ENCODE measurements around the gene NPHP3.
"Not testable (repeated sequence)": the region's sequence is repeated elsewhere in the genome, so short reads cannot be mapped to it uniquely, and the experiment has no call there.

The NPHP3 gene, protein sequence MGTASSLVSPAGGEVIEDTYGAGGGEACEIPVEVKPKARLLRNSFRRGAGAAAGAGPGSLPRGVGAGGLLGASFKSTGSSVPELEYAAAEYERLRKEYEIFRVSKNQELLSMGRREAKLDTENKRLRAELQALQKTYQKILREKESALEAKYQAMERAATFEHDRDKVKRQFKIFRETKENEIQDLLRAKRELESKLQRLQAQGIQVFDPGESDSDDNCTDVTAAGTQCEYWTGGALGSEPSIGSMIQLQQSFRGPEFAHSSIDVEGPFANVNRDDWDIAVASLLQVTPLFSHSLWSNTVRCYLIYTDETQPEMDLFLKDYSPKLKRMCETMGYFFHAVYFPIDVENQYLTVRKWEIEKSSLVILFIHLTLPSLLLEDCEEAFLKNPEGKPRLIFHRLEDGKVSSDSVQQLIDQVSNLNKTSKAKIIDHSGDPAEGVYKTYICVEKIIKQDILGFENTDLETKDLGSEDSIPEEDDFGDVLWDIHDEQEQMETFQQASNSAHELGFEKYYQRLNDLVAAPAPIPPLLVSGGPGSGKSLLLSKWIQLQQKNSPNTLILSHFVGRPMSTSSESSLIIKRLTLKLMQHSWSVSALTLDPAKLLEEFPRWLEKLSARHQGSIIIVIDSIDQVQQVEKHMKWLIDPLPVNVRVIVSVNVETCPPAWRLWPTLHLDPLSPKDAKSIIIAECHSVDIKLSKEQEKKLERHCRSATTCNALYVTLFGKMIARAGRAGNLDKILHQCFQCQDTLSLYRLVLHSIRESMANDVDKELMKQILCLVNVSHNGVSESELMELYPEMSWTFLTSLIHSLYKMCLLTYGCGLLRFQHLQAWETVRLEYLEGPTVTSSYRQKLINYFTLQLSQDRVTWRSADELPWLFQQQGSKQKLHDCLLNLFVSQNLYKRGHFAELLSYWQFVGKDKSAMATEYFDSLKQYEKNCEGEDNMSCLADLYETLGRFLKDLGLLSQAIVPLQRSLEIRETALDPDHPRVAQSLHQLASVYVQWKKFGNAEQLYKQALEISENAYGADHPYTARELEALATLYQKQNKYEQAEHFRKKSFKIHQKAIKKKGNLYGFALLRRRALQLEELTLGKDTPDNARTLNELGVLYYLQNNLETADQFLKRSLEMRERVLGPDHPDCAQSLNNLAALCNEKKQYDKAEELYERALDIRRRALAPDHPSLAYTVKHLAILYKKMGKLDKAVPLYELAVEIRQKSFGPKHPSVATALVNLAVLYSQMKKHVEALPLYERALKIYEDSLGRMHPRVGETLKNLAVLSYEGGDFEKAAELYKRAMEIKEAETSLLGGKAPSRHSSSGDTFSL (N-terminal part only)

DNA sequence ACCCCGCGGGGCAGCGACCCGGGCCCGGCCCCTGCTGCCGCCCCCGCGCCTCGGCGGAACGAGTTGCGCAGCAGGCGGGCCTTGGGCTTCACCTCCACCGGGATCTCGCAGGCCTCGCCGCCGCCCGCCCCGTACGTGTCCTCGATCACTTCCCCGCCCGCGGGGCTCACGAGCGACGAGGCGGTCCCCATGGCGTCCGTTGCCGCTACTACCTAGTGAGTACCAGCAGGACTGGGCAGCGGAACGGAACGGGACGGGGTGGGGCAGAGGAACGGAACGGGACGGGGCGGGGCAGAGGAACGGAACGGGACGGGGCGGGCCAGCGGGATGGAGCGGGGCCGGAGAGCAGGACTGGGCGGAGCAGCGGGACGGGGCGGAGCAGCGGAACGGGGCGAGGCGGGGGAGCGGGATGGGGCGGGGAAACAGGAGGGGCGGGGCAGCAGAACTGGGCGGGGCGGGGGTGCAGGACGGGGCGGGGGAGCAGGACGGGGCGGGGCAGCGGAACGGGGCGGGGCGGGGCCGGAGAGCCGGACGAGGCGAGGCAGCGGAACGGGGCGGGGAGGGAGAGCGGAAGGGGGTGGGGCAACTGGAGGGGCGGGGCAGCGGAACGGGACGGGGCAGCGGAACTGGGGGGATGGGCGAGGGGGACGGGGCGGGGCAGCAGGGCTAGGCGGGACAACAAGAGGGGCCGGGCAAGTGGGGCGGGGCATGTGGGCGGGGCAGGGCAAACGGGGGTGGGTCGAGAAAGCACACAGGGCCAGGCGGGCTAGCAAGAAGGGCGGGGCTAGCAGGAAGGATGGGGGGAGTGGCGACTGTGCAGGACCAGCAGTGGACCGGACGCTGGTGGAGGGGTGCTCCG is at the start of gene NPHP3:
Gene NPHP3 (minus strand): TSS at position 245 of the 859 bp plus-strand sequence. CDS start 54 bp downstream, at position 191.
- DNase-seq, result peak; percentile 97

DNA sequence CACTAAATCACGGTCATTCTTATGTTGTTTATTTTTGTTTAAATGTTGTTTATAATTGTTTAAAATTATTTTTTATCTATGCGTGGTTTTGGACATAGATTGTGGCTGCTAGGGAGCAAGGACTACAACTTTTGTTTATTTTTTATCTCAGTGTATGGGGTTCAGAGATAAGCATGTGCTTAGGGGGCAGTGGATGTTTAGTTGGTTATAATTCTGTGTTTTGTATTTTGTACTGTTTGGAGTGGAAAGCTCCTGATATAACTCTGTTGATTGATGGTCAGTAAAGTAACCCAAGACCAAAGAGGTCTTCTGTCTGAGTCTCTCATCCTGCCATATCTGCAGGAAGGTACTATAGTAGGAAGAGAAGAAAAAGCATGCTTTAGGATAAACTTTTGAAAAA is 36.5 kb upstream of the NPHP3 start:
- no peak for DNase-seq

DNA sequence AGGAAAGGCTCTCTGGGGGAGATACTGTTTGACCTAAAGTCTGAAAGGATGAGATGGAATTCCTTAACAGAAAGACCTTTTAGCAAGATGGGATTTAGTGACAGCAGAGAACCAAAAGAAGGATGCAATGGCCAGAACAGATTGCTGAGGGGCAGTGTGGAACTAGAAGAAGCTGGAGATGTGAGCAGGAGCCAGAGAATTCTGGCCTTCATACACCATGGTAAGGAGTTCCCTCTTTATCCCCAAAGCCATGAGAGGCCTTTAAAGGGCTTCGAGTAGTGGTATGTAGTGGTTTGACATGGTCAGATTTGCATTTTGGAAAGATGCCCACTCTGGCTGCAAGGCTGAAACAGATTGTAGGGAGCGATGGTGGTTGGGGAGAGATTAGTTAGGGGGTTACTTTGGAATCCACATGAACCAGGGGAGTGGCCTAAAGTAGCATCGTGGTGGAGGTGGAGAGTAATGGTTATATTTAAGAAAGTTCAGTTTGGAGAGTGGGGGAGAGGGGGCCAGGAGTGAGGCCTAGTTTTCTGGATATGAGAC is 34.0 kb upstream of the NPHP3 start:
- no peak for DNase-seq

DNA sequence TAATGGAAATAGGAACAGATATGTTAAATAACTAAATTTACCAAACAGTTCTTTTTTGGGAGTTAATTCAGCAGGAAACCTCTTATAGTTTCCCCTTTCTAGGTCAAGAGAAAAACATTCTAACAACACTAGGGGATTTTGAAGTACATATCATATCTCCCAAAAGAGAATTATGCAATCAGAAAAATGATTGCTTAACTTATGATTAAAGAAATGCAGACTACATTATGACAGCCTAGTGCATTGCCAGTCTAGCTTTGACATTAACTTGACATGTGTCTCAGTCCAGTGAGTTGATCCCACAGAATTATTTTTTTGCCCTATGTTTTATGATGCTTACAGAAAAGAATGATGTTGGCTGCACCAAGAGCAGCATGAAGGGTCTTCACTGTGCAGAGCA is 31.7 kb upstream of the NPHP3 start:
- DNase-seq, result no peak

DNA sequence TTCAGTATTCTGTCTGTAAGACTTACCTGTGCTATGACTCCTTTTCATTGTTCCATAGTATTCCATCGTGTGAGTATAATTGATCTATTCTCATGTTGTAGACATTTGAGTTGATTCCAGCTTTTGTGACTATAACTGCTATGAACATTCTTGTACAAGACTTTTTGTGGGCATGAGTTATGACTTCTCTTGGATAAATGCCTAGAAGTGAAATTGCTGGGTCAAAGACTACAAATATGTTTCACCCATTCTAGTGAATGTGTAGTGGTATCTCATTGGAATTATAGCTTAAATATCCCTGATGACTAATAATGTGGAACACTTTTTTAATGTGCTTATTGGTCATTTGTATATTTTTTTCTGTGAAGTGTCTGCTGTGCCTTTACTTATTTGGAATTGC is 27.6 kb upstream of the NPHP3 start:
- no peak for DNase-seq

DNA sequence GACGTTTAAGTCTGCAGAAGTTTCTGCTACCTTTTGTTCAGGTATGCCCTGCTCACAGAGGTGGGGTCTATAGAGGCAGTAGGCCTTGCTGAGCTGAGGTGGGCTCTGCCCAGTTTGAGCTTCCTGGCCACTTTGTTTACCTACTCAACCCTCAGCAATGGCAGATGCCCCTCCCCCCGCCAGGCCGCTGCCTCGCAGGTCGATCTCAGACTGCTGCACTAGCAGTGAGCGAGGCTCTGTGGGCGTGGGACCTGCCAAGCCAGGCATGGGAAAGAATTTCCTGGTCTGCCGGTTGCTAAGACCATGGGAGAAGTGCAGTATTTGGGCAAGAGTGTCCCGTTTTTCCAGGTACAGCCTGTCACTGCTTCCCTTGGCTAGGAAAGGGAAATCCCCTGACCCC is 24.5 kb upstream of the NPHP3 start:
- DNase-seq, result not testable (repeated sequence)

DNA sequence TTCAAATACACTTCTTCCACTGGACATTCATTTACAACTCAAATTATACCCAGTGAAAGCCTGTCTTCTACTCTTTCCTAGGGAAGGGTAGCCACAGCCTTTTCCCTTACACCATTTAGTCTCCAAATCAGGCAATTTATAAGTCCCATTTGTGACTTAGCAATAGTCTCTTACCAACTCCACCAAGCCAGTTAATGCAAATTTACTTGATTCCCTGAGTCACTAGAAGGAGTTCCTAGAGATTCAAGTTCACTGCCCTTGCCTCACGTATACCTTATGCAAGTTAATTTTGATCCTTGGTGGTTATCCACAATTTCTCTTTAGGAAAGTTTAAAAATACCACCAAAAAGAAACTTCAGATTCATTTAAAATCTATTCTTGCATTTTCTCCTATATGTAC is 16.1 kb upstream of the NPHP3 start:
- DNase-seq, result no peak

DNA sequence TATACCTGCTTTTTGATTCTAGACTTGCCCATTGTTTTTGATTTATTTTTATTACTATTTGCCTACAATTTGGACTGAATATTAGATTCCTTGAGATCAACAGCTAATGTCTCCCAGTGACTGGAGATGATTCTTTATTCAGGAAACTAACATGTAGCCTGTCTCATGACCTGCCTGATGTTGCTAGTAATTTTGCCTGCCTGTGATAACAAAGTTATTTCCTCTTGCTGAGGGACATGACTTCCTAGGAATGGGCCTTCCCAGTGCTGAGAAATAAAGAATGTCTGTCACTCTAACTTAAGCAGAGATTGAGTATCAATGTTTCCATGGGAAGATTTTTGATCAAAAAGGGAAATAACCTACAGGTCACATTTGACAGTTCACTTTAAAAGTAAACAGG is 13.4 kb upstream of the NPHP3 start:
- no peak for DNase-seq

DNA sequence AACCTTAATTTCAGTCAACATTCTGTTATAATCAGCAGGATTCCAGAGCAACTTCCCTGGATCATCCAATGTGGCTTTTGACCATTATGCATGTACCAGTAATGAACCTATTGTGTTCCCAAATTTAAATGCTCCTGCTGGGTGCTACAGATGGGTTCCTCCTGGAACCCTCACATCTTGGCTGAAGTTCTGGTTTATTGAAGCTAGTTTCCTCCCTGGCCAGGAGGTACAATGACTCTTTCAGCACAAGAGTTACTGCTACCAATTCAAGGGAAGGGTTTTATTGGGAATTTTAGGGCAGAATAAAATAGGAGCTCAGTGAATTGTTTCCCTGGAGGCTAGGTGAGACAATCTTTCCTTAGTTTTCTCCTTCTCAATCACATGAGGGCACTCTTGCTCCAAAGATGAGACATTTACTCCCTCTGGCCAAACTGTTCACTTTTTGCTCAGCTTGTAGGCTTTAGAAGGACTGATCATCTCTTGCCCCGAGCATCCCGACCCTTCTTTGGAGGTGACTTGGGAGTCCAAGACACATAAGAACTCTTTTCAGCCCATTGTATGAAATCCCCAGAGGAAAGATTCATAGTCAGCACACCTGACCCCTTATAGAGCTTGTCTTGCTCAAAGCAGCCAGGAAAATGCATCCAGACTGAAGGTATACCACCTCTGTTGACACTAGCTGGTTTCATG is 8.8 kb upstream of the NPHP3 start:
- no peak for DNase-seq

DNA sequence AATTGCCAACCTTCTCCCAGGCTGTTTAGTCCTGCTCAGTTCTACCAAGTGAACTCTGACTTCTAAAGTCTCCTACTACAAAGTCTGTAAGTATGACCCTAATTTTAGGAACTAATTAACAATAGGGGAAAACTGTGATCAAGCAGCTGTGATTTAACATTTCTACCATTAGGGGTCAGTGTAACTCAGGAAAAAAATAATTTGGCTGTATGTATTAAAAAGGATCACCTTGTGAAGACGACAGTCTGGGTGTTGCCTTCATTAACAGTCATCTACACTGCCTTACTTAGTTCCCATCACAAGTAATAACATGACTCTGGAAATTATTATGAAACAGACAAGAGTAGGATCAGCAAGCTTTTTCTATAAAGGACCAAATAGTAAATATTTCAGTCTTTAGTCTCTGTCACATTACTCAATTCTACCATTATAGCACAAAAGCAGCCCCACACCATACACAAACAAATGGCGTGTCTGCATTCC is 4.2 kb upstream of the NPHP3 start:
- DNase-seq, result no peak

DNA sequence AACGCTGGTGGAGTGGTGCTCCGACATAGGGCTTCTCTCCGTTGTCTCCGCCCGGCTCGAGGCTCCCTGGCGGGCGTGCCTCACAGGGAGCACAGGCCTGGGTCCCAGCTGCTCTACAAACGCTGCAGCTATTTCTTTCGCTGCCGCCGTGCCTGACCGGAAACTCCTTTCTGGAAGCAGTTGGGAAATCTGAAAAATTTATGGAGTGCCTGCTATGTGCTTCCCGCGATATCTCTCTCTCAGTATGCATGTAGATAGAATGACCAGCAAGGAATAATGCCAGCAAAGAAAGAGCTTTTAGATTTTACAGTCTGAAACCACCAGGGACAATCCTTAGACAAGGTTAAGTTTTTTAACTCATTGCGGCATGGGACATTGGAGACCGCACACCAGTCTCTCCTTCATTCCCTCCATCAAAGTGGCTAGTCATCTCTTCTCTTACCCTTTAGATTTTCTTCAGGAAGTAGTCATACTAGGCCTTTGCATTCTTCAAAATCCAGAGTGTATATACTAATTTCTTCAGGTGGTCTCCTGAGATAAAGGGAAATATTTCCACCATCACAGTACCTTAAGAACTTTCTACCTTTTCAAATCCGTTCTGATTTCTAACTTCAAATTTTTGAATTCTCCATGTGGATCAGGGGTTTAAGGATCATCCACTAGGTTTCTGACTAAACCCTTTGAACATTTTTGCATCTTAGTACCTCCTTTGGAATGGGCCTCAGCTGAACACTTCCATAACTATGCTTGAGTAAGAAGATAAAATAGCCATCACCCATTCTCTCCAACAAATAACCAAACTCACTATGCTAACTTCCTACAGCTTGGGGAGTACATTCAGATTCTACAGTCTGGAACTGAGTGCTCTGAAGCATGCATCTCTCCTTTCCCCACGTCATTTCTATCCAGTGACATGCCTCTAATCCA is 1.1 kb upstream of the NPHP3 start:
- DNase-seq, result no peak

DNA sequence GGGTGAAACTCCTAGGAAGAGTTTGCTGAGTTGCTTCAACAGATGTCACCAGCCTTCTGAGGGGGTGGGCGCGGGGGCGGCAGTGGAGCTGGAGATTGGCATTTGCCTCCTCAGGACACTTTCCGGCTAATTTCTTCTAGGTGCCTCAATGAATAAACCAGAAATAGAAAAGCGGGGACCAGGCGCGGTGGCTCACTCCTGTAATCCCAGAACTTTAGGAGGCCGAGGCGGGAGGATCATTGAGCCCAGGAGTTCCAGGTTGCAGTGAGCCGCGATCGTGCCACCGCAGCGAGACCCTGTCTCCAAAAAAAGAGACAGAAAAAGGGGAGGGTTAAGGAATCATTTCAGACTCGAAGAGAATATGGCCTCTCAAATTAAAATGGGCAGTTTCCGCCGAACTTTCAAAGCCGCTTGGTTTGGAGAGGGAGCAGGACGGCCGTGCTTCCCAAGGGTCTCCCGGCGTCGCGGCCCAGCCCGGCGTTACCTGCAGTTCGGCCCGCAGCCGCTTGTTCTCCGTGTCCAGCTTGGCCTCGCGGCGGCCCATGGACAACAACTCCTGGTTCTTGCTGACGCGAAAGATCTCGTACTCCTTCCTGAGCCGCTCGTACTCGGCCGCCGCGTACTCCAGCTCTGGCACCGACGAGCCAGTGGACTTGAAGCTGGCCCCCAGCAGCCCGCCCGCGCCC is 587 bp downstream of the NPHP3 start:
- peak; percentile 7 to 26 for DNase-seq

DNA sequence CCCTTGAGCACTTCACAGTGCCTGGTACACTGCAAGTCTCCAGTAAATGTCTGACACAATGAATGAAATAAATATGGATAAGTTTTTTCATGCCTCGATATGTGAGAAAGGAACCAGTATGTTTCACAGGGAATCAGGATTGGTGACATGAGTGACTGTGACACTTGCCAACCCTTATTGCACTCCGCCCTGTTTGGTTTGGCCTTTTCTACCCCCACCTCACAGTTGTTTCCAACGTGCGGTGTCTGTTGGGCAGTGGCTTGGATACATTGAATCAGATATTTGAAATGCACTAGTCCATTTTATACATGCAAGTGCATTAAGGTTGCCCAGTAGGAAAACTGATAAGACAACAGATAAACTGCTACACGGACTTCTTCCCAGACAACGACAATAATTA is 2.0 kb downstream of the NPHP3 start:
- no peak for DNase-seq

DNA sequence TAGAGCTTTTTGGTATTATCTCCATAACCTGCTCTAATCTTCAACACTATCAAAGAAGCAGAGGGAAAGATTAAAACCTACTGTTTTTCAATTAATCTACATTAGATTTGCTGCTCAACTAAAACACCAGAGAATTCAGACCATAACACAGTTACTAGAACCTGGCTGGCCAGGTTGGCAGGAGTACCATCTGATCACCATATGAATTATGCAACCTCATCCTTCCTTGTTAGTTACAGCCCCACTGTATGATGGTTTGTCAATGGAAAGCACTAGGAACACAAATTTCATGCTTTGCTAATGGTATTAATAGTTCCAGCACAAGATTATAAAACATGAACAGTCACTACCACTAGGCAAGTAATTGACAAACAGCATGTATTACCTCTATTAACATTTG is 5.8 kb downstream of the NPHP3 start:
- no peak for DNase-seq

DNA sequence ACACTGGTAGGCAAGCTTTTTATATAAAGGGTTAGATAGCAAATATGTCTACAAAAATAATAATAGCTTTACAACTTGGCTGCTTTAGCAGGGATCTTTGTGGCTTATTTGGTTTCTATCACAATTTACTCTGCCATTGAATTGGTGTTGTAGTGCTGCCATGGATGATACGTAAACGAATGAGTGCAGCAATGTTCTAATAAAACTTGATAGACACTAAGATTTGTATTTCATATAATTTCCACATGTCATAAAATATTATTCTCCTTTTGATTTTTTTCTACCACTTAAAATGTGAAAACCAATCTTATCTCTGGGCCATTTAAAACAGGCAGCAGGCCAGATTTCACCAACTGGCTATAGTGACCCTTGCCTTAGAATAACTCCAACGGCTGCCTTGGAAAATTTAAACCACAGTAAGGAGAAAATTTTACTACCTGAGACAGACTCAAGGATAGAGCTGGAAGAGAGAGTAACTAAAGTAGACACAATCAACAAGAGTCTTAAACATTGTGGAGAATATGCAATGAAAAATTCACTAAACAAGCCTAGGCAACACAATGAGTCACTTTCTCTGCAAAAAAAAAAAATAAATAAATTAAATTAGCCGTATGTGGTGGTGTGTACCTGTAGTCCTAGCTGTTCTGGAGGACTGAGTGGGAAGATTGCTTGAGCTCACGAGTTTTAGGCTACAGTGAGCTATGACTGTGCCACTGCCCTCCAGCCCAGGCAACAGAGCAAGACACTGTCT is 8.1 kb downstream of the NPHP3 start:
- DNase-seq, result no peak

DNA sequence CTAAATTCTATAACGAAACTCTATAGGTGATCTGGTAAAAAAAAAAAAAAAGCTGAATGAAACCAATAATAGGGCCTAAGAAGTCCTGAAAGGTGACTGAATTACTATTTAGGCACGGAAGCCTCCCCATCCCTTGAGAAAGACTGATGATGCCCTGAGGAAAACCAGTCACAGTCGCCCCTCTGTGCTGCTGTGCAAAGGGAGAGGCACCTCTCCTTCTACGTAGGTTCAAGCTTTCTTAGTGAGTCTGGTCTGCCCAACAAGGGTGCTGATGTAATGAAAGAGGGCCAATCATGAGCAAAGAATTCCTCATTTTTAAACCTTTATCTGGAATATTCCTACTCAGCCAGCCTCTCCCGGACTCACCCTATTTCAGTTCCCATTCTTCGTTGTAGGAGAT is 11.9 kb downstream of the NPHP3 start:
- no peak for DNase-seq

DNA sequence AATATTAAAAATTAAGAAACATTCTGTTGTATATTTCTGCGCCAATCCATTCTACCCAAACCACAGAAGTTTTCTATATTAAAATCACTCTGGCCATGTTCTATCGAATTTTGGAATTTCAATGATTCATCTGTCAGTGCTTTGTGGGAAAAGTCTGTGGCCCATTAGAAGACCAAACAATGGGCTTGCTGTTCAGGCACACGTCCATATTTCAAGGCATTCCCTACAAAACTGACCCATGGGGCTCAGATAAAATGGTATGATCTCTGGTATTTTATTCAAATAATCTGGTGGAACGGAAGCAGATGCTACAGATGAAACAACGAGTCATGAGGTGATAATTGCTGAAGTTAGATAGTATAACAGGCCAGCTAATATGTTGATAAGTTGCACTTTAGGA is 12.4 kb downstream of the NPHP3 start:
- no peak for DNase-seq

DNA sequence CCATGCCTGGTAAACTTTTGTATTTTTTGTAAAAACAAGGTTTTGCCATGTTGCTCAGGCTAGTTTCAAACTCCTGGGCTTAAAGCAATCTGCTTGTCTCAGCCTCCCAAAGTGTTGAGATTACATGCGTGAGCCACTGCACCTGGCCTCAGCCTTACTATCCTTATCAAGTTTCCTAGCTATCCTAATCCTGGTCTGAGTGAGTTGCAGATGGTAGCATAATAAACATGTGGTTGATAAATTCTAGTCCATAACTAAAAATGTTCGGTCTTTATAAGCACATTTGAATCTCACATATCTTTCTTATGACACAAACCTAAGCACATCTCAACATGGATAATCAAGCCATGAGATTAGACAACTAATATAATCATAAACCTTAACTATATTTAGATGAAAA is 18.5 kb downstream of the NPHP3 start:
- no peak for DNase-seq

DNA sequence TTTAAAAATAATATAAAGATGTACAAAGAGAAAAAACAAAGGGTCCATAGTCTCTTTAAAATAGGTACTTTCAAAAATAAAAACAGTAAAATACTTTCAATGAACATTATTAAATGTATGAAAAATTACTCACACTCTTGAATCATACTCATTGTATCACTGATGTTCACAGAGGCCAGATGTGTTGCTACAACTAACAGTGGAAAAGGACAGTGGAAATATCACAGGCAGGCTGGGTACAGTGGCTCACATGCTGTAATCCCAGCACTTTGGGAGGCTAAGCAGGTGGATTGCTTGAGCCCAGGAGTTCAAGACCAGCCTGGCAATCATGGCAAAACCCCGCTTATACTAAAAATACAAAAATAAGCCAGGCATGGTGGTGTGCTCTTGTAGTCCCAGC is 26.8 kb downstream of the NPHP3 start:
- no peak for DNase-seq
